GM18519 (cell line): Measurements from ENCODE around the gene SEC23IP.
"Not testable (repeated sequence)": the region's sequence is repeated elsewhere in the genome, so short reads cannot be mapped to it uniquely, and the experiment has no call there.

Source experiments
- ATAC-seq: cut with Tn5 transposase; IDR thresholded peaks from one replicate; pipeline ENCODE4 v1.9.1; 2021; ENCODE audit warnings: mild to moderate bottlenecking, moderate library complexity; ENCODE audit not compliant: unreplicated experiment, low FRiP score

The SEC23IP gene

DNA sequence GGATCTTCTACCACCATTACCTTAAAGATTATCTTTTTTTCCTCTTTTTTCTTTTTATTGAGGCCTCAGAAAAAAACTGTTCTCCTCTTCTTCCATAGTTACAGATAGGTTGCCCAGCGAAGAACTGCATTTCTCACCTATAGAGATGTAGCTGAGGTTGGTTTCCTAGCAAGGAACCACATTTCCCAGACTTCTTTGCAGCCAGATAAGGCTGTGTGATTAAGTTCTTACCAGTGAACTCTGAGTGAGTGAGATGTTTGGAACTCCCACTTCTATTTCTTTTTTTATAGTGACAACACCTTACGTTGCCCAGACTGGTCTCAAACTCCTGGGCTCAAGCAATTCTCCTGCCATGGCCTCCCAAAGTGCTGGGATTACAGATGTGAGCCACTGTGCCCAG is 14.0 kb upstream of the SEC23IP start:
- ATAC-seq: no peak

DNA sequence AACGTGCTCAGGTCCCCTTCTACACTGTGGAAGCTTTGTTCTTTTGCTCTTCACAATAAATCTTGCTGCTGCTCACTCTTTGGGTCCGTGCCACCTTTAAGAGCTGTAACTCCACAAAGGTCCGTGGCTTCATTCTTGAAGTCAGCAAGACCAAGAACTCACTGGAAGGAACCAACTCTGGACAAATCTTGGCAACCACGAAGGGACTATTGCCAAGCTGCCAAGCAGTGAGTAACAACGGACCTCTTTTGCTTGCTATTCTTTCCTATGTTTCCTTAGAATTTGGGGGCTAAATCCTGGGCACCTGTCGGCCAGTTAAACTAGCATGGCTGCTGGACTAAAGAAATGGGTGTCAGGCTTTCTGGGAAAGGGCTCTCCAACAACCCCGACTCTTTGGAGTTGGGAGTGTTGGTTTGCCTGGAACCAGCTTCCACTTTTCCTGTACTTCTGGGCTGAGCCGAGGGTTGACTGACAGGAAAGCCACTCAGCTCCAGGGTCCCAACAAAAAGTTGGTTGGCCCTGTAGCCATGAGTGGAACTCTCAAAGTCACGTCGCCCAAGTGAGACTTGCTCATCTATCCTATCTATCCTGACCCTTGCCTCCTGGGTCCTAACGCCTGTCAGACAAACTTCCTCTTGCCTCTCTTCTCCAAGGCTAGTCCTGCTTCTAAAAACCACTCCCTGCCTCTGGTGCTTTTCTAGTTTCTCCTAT is 8.5 kb upstream of the SEC23IP start:
- ATAC-seq: not testable (repeated sequence)

DNA sequence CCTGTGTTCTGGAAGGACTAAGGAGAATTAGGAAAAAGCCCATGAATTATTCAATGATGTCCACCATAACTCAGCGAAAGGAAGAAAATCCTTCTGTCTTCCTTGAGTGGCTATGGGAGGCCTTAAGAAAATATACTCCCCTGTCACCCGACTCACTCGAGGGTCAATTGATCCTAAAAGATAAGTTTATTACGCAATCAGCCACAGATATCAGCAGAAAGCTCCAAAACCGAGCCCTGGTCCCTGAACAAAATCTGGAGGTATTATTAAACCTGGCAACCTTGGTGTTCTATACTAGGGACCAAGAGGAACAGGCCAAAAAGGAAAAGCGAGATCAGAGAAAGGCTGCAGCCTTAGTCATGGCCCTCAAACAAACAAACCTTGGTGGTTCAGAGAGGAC is 6.5 kb upstream of the SEC23IP start:
- not testable (repeated sequence) for ATAC-seq

DNA sequence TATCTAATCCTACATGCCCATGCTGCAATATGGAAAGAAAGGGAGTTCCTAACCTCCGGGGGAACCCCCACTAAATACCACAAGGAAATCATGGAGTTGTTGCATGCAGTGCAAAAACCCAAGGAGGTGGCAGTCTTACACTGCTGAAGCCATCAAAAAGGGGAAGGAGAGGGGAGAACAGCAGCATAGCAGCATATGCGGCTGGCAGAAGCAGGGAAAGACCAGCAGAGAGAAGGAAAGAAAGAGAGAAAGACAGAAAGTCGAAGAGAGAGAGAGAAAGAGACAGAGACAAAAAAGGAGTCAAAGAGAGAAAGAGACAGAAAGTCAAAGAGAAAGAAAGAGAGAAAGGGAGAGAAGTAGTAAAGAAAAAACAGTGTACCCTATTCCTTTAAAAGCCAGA is 3.8 kb upstream of the SEC23IP start:
- not testable (repeated sequence) for ATAC-seq

DNA sequence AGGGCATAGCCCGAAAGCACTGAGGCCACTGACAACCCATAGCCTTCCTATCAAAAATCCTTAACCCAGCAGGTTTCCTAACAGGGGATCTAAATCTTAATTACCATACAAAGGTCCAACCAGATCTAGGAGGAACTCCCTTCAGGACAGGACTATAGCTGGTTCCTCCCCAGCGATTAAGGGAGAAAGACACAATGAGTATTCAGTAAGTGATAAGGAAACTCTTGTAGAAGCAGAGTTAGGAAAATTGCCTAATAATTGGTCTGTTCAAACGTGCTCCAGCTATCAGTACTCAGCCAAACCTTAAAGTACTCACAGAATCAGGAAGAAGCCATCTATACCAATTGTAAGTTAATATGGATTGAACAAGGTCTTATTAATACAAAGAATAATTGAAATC is 3.3 kb upstream of the SEC23IP start:
- not testable (repeated sequence) for ATAC-seq

DNA sequence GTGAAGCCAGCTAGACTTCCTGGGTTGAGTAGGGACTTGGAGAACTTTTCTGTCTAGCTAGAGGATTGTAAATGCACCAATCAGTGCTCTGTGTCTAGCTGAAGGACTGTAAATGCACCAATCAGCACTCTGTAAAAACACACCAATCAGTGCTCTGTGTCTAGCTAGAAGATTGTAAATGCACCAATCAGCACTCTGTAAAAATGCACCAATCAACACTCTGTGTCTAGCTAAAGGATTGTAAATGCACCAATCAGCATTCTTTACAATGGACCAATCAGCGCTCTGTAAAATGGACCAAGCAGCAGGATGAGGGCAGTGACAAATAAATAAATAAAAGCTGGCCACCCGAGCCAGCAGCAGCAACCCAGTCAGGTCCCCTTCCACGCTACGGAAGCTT is 2.2 kb upstream of the SEC23IP start:
- ATAC-seq: not testable (repeated sequence)

DNA sequence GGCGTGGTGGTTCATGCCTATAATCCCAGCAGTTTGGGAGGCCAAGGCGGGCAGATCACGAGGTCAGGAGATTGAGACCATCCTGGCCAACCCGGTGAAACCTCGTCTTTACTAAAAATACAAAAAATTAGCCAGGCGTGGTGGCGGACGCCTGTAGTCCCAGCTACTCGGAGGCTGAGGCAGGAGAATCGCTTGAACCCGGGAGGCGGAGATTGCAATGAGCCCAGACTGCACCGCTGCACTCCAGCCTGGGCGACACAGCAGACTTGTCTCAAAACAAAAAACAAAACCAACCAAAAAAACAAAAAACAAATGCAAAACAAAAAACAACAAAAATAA is 712 bp upstream of the SEC23IP start:
- ATAC-seq: not testable (repeated sequence)

DNA sequence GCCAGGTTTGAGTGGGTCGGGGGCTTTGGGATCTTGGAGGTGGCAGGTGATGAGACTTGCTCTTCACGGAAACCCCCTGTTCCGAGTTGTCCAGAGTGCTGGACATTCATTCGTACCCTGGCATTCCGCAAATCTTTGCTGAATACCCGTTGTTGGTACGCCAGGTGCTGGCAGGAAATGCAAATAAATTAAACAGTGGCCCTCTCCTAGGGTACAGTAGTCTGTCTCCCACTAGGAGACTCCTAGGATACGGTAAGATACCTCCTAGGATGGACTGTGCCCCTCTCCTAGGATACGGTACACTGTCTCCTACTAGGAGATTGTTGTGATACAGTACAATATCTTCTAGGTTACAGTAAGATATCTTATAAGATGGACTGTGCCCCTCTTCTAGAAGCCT is 544 bp downstream of the SEC23IP start:
- ATAC-seq: no peak

DNA sequence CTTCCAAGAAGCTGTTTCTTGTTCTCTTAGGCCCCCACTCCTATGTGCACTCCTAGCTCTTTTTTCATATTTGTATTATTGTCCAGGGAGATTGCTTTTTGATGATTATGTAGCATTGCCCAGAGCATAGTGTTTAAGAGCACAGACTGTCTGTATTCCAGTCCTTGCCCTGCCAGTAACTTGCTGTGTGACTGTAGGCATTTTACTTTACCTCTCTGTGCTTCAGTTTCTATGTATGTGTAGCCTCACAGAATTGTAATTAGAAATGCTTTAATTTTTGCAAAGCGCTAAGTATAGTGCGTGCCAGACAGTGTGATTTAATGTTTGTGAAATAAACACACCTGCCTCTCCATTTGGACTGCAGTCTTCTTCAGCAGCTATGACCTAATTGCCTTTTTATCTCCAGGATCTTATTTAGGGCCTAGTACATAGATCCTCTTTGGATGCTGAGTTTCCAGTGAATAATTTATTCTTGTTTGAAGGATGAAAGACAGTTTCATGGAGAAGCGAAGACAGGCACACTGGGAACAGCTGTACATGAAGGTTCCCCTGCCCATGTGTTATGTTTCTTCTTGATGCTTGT is 1.4 kb downstream of the SEC23IP start:
- no peak for ATAC-seq

DNA sequence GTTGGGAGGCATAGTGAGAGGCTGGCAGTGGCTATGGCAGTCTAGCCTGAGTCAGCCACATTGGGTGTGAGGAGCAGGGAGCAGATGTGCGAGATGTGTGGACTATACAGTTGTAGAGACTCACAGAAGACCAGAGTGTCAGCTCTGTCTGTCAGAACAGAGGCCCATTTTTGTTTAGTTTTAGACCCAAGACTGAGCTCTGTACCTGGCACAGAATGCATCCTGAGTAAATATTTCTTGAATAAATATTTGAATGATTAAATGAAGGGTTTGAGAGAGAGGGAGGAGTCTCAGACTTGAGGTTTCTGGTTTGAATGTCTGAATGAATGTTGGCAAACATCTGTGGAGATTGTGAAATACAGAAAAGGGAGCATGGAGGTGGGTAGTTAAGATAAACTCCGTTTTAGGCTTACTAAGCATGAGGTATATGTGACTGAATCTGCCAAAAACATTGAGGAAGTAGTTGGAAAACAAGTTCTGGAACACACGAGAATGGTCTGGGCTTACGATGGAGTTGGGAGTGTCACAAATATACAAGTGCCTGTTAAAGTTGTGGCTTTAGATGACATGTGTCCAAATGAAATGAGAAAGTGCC is 3.6 kb downstream of the SEC23IP start:
- no peak for ATAC-seq

DNA sequence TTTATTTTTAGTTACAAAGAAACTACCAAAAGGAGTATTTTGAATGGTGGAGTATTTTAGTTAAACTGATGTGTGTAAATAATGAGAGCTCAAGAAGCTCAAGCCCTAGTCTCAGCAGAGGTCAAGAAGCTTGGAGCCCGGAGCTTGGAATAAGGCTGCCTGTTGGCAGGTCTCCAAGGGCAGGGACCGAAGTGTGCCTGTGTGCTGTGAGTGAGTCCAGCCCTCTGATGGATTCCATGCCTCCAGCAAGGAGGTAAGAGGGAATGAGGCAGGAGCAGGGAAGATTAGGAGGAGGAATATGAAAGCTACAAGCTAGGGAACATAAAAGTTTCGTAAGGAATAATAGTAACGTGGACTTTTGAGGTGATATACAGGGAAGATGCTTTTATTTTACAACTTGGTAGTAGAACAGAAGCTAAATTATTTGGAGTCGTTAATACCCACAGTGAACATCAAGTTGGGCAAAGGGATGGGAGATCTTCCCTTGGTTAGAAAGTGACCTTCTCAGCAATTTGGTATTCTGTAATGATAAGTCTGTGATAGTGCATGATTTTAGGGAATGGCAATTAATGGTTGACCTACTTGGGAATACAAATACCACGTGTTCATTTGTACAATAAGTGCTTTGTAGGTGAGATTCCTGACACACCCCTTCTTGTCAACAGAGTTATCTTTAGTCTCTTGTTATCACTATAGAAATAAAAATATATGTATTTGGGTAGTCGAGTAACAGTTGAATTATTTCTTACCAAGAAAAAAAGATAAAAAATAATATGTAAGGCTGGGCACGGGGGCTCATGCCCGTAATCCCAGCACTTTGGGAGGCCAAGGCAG is 4.6 kb downstream of the SEC23IP start:
- no peak for ATAC-seq

DNA sequence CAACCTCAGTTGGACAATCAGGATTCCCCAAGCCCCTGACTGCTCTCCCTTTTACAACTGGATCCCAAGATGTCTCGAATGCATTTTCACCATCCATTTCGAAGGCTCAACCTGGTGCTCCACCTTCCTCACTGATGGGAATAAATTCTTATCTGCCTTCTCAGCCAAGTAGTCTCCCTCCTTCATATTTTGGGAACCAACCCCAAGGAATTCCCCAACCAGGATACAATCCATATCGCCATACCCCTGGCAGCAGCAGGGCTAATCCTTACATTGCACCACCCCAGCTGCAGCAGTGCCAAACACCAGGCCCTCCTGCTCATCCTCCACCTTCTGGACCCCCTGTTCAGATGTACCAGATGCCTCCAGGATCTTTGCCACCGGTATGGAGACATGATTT is 6.0 kb downstream of the SEC23IP start:
- no peak for ATAC-seq

DNA sequence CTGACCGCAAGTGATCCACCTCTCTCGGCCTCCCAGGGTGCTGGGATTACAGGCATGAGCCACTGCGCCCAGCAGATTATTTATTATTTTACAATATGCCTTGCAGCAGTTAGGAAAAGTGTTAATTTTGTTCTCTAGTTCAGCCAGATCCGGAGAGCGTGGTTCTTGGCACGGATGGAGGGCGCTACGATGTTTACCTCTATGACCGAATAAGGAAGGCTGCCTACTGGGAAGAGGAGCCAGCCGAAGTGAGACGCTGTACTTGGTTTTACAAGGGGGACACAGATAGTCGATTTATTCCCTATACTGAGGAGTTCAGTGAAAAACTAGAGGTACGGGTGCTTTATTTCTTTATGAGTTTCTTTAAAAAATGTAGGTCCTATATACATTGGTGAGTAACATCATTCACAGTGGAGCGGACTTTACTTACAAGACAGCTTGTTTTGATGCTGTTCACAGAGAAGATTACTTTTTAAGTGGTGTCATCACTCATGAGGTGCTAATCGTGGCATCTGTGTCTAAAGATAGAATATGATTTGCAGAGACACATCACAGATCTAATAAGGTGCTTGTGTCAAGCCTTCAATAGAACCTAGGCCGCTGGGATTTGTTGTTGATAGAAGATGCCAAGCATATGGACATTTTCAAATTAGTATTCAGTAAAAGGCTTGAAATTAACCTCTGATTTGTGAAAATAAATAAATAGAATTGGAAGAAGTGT is 11.6 kb downstream of the SEC23IP start:
- ATAC-seq: no peak

DNA sequence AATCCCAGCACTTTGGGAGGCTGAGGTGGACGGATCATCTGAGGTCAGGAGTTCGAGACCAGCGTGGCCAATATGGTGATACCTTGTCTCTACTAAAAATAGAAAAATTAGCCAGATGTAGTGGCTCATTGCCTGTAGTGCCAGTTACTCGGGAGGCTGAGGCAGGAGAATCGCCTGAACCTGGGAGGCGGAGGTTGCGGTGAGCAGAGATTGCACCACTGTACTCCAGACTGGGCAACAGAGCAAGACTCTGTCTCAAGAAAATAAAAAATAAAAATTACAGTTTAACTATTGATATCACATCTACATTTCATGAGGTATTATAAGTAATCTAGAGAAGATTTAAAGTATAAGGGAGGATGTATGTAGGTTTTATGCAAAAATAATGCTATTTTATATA is 15.2 kb downstream of the SEC23IP start:
- not testable (repeated sequence) for ATAC-seq

DNA sequence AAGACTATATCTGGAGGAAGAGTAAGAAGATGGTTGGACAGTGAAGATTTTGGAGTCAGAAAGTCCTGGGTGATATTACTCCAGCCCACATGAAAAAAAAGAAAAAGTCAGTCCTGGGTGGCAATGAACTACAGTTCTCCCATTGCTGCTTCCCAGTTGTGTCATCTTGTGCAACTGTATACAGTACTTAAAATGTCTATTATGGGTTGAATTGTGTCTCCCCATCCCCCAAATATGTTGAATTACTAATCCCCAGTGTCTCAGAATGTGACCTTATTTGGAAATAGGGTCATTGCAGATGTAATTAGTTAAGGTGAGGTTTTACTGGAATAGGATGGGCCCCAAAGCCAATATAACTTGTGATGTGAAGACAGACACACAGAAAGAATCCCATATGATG is 15.6 kb downstream of the SEC23IP start:
- no peak for ATAC-seq

DNA sequence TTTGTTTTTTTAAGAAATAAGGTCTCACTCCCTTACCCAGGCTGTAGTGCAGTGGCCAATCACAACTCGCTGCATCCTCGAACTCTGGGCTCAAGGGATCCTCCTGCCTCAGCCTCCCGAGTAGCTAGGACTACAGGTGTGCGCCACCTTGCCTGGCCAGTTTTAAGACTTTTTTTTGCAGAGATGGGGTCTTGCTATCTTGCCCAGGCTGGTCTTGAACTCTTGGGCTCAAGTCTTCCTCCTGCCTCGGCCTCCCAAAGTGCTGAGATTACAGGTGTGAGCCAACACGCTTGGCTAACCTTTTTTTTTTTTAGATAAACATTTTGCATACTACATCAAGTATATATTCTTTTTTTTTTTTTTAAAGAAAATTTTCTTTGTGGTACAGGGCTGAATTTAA is 18.2 kb downstream of the SEC23IP start:
- no peak for ATAC-seq

DNA sequence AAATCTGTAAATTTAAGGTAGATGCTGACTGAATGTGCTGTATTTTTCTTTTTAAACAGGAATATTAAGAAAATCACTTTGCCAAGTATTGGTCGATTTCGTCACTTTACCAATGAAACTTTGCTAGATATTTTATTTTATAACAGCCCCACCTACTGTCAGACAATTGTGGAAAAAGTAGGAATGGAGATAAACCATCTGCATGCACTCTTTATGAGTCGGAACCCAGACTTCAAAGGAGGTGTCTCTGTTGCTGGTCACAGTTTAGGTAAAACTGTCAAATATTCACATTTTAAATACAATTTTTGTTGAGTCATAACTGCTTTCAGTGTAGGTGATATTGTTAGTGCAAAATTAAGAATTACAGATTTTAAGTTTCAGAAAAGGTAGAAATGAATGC is 25.2 kb downstream of the SEC23IP start:
- ATAC-seq: no peak

DNA sequence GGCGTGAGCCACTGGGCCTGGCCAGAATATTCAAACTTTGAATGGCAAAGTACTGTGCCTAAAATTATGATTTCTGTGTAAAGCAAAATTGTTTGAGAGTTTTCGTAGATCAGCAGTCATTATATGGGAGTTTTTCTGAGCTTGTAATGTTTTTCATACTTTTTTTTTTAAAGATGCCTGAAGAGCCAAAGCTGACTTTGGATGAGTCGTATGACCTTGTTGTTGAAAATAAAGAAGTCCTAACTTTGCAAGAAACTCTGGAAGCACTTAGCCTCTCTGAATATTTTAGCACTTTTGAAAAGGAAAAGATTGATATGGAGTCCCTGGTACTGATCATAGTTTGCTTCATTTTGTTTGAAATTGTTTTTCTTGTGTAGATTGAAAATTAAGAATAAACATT is 26.7 kb downstream of the SEC23IP start:
- ATAC-seq: no peak

DNA sequence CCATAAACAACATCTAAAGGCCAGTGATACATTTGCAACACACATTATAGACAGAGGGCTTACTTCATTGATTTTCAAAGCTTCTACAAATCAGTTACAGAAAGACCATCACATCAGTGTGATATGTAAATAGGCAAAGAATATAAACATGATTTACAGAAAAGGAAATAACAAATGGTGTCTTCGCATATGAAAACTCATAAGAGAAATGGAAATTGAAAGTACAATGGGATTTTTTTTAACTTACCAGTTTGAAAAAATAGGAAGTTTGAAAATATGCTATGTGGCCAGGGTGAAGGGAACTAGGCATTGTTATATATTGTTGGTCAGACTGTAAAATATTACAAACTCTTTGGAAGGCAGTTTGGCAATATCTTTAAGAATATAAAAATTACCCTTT is 27.3 kb downstream of the SEC23IP start:
- no peak for ATAC-seq

DNA sequence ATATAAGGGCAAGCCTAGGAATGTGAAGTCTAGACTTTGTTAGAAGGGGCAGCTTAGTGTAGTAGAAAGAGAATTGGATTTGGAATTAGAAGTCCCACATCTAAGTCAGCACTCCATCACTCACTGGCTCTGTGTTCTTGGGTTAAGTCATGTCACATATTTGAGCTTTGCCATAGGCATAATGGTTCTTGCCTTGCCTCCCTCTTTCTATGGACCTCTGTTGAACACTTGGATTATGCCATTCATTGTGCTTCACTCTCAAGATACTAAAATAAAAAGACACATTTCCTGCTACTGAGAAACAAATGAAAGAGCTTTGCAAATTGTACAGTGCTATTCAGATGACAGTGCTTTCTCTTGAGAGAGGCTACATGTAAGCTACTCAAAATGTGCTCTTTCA is 35.9 kb downstream of the SEC23IP start:
- ATAC-seq: no peak

DNA sequence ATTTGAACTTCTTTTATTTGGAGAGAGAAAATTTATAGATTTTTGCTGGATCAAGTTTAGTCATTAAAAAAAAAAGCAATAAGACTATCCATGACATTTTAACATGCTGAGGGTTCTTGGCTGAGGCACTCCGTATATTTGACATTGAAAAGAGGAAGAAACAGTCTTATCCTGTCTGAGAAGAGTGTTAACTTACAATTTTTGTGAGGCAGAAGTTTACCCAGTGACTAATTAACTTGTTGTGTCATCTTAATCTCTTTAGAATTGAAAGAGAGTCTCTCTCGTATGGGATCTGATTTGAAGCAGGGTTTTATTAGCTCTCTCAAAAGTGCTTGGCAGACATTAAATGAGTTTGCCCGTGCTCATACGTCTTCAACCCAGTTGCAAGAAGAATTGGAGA is 39.3 kb downstream of the SEC23IP start:
- no peak for ATAC-seq
